ENCODE measurements around the gene RAG1.

- TF ChIP-seq, protein P1, sequence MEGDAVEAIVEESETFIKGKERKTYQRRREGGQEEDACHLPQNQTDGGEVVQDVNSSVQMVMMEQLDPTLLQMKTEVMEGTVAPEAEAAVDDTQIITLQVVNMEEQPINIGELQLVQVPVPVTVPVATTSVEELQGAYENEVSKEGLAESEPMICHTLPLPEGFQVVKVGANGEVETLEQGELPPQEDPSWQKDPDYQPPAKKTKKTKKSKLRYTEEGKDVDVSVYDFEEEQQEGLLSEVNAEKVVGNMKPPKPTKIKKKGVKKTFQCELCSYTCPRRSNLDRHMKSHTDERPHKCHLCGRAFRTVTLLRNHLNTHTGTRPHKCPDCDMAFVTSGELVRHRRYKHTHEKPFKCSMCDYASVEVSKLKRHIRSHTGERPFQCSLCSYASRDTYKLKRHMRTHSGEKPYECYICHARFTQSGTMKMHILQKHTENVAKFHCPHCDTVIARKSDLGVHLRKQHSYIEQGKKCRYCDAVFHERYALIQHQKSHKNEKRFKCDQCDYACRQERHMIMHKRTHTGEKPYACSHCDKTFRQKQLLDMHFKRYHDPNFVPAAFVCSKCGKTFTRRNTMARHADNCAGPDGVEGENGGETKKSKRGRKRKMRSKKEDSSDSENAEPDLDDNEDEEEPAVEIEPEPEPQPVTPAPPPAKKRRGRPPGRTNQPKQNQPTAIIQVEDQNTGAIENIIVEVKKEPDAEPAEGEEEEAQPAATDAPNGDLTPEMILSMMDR (IDR thresholded peaks at IDR 0.05): no peak
- no peak for TF ChIP-seq EP300 (IDR thresholded peaks at IDR 0.05)
Observed at GRCh38 chr11:36590513-36590912, 22.7 kb downstream of the RAG1 start.

All from gastroesophageal sphincter (tissue), 3 donors.